H1 (cell line): ENCODE measurements around the gene DPY19L2. TPM values are rescaled to one million over a fixed set of nuclear protein-coding genes. Genes with fewer than 3 reads are reported as not detected.
"Not testable (repeated sequence)": the region's sequence is repeated elsewhere in the genome, so short reads cannot be mapped to it uniquely, and the experiment has no call there.

Experiments used
- CTCF ChIA-PET: fragments of 300-600 bp; sonication (Branson Sonifier 250); formaldehyde crosslinking; loops from one replicate; lab custom pipeline; 2021; ENCODE audit not compliant: partially characterized antibody; lab: Charles Lee
- POLR2A ChIA-PET: fragments of 300-600 bp; sonication (Branson Sonifier 250); formaldehyde crosslinking; loops from one replicate; lab custom pipeline; 2021; ENCODE audit warnings: inconsistent platforms; ENCODE audit not compliant: partially characterized antibody; lab: Charles Lee
- DNase-seq, 2 experiments: peaks; one replicate each; pipeline versions ENCODE4 v3.0.0 to v3.0.0-alpha.2; 2010 to 2022; ENCODE audit warnings: low spot score in 2 of 2, low read depth in 1 of 2, mixed read lengths in 1 of 2
- FAIRE-seq: peaks from 2 replicates; lab custom pipeline; 2011; peaks lifted over from hg19 to GRCh38; lab: Jason Lieb, UNC
- H2AFZ ChIP-seq: 2 replicates; pipeline ENCODE4 v1.8.1; 2012; ENCODE audit warnings: low read length, inconsistent platforms
- H2AK5ac ChIP-seq: 2 replicates; pipeline ENCODE4 v1.6.1; 2013; ENCODE audit warnings: low read depth, low read length
- H2BK120ac ChIP-seq: replicated peaks from 2 replicates; pipeline ENCODE3; 2013; ENCODE audit warnings: low read depth, low read length, inconsistent platforms
- H2BK12ac ChIP-seq: 2 replicates; pipeline ENCODE4 v1.6.1; 2013; ENCODE audit warnings: low read depth, low read length
- H2BK15ac ChIP-seq: 2 replicates; pipeline ENCODE4 v1.6.1; 2013; ENCODE audit warnings: low read length
- H2BK20ac ChIP-seq: 2 replicates; pipeline ENCODE4 v1.6.1; 2013; ENCODE audit warnings: low read length
- H2BK5ac ChIP-seq: 2 replicates; pipeline ENCODE4 v1.6.1; 2013; ENCODE audit warnings: low read depth, low read length
- H3K14ac ChIP-seq: 2 replicates; pipeline ENCODE4 v1.6.1; 2013; ENCODE audit warnings: inconsistent platforms; ENCODE audit not compliant: insufficient read length
- H3K18ac ChIP-seq: 2 replicates; pipeline ENCODE4 v1.6.1; 2013; ENCODE audit warnings: low read length; ENCODE audit errors: extremely low read depth
- H3K23ac ChIP-seq: 2 replicates; pipeline ENCODE4 v1.6.1; 2013; ENCODE audit warnings: inconsistent platforms; ENCODE audit not compliant: insufficient read length
- H3K23me2 ChIP-seq: 2 replicates; pipeline ENCODE4 v1.6.1; 2013; ENCODE audit warnings: low read depth, low read length
- H3K27ac ChIP-seq: 2 replicates; pipeline ENCODE4 v1.6.1; 2011; ENCODE audit warnings: low read depth, low read length, inconsistent platforms
- H3K27me3 ChIP-seq, 4 experiments: replicated peaks in 1 of 4; 1 replicate in 1 of 4; 2 replicates in 3 of 4; pipeline versions ENCODE4 v1.6.1 to v1.8.1; 2011 to 2013; ENCODE audit warnings: low read length in 3 of 4, mild to moderate bottlenecking in 3 of 4, inconsistent platforms in 2 of 4, mixed read lengths in 2 of 4, moderate library complexity in 1 of 4; ENCODE audit not compliant: control insufficient read depth in 3 of 4, insufficient read depth in 3 of 4; ENCODE audit errors: extremely low read depth in 1 of 4
- H3K36me3 ChIP-seq, 4 experiments: 2 replicates each; pipeline versions ENCODE4 v1.6.1 to v1.8.1; 2011 to 2013; ENCODE audit warnings: mild to moderate bottlenecking in 4 of 4, low read length in 3 of 4, moderate library complexity in 2 of 4, control low read depth in 1 of 4, inconsistent platforms in 1 of 4; ENCODE audit not compliant: insufficient read depth in 4 of 4, control insufficient read depth in 2 of 4
- H3K4ac ChIP-seq: replicated peaks from 2 replicates; pipeline ENCODE3; 2013; ENCODE audit warnings: low read length, low read depth, mixed read lengths, inconsistent platforms; ENCODE audit not compliant: insufficient read length
- H3K4me1 ChIP-seq, 4 experiments: replicated peaks in 1 of 4; 1 replicate in 1 of 4; 2 replicates in 3 of 4; pipeline versions ENCODE4 v1.6.1 to v1.8.1; 2011 to 2013; ENCODE audit warnings: low read length in 3 of 4, inconsistent platforms in 2 of 4, mixed read lengths in 1 of 4; ENCODE audit not compliant: insufficient read depth in 4 of 4, control insufficient read depth in 3 of 4
- H3K4me2 ChIP-seq, 2 experiments: 2 replicates each; pipeline versions ENCODE4 v1.6.1 to v1.8.1; 2011 to 2013; ENCODE audit warnings: low read depth in 2 of 2, low read length in 2 of 2, control low read depth in 1 of 2, inconsistent platforms in 1 of 2, mild to moderate bottlenecking in 1 of 2; ENCODE audit not compliant: insufficient read depth in 1 of 2
- H3K4me3 ChIP-seq, 4 experiments: fragments of 200-600, 300-600 bp in 1 of 4; sonication (generic), shearing (Covaris generic), sonication (Bioruptor Twin) in 1 of 4; 2 replicates each; pipeline versions ENCODE4 v1.5.1 to v1.8.1; 2011 to 2016; ENCODE audit warnings: low read length in 4 of 4, low read depth in 3 of 4, control low read depth in 2 of 4, inconsistent platforms in 2 of 4, mild to moderate bottlenecking in 2 of 4, mixed read lengths in 1 of 4, moderate library complexity in 1 of 4; ENCODE audit not compliant: insufficient read depth in 2 of 4; ENCODE audit errors: extremely low read depth in 1 of 4
- H3K56ac ChIP-seq: replicated peaks from 2 replicates; pipeline ENCODE3; 2013; ENCODE audit warnings: low read depth, mild to moderate bottlenecking, mixed read lengths, low read length, inconsistent platforms; ENCODE audit not compliant: insufficient read length
- H3K79me1 ChIP-seq: 2 replicates; pipeline ENCODE4 v1.6.1; 2013; ENCODE audit warnings: low read depth, low read length, control low read depth
- H3K79me2 ChIP-seq, 2 experiments: 2 replicates each; pipeline versions ENCODE4 v1.6.1 to v1.8.1; 2012 to 2013; ENCODE audit warnings: low read length in 2 of 2, mild to moderate bottlenecking in 2 of 2, inconsistent platforms in 1 of 2; ENCODE audit not compliant: insufficient read depth in 2 of 2, control insufficient read depth in 1 of 2
- H3K9ac ChIP-seq, 4 experiments: replicated peaks in 1 of 4; 1 replicate in 1 of 4; 2 replicates in 3 of 4; pipeline versions ENCODE4 v1.6.1 to v1.8.1; 2011 to 2013; ENCODE audit warnings: low read depth in 3 of 4, low read length in 3 of 4, control low read depth in 2 of 4, mild to moderate bottlenecking in 2 of 4, moderate library complexity in 2 of 4, inconsistent platforms in 1 of 4; ENCODE audit errors: extremely low read depth in 1 of 4
- H3K9me3 ChIP-seq, 2 experiments: 2 replicates each; pipeline versions ENCODE4 v1.6.1 to v1.8.1; 2012 to 2013; ENCODE audit warnings: mild to moderate bottlenecking in 2 of 2, moderate library complexity in 2 of 2, control low read depth in 1 of 2, inconsistent platforms in 1 of 2, low read depth in 1 of 2, low read length in 1 of 2, mixed read lengths in 1 of 2; ENCODE audit not compliant: insufficient read depth in 2 of 2
- H4K20me1 ChIP-seq, 2 experiments: replicated peaks in 1 of 2; 2 replicates each; pipeline versions ENCODE3 to v1.8.1; 2011 to 2013; ENCODE audit warnings: inconsistent platforms in 2 of 2, low read length in 2 of 2, mild to moderate bottlenecking in 1 of 2; ENCODE audit not compliant: insufficient read depth in 2 of 2, control insufficient read depth in 1 of 2
- H4K5ac ChIP-seq: 2 replicates; pipeline ENCODE4 v1.6.1; 2013; ENCODE audit warnings: low read length, low read depth, mixed read lengths, inconsistent platforms; ENCODE audit not compliant: insufficient read length
- H4K8ac ChIP-seq: 2 replicates; pipeline ENCODE4 v1.8.0; 2013; ENCODE audit warnings: mild to moderate bottlenecking, moderate library complexity, low read length, inconsistent platforms; ENCODE audit not compliant: insufficient read depth; ENCODE audit errors: extremely low read depth
- H4K91ac ChIP-seq: replicated peaks from 2 replicates; pipeline ENCODE3; 2013; ENCODE audit warnings: low read length, mixed read lengths, inconsistent platforms; ENCODE audit not compliant: insufficient read length
- WGBS, 2 experiments: shearing (Covaris generic) in 1 of 2; methylation state at CpG; one replicate each; pipeline versions ENCODE4 v1.1.6 to v1.1.7; 2013 to 2015; ENCODE audit warnings: low lambda C conversion rate in 2 of 2, mixed read lengths in 2 of 2, inconsistent platforms in 1 of 2, low coverage in 1 of 2, missing lambda C conversion rate in 1 of 2; ENCODE audit not compliant: insufficient replicate concordance in 2 of 2, insufficient coverage in 1 of 2, insufficient read length in 1 of 2; ENCODE audit errors: extremely low coverage in 1 of 2, missing lambda C conversion rate in 1 of 2; 5-methylcytosine and 5-hydroxymethylcytosine counted together
- polyA plus RNA-seq, 7 experiments: library from polyadenylated mRNA; depleted of rRNA in 3 of 7; stranded (reverse) in 5 of 7; unstranded in 2 of 7; fragments of >200 nt in 5 of 7; fragments of 200-250 nt in 2 of 7; gene quantifications; 1 replicate in 5 of 7; 2 replicates in 1 of 7; 4 replicates in 1 of 7; pipeline versions ENCODE4 v1.2.1 to v1.2.3, GENCODE V29; 2011 to 2013; ENCODE audit warnings: missing spikeins in 2 of 7, mixed read lengths in 2 of 7
- total RNA-seq: library from RNA; stranded (reverse); fragmentation: NEBNext Ultra II Directional; extraction: Animal tissue kit (Norgen Biotek cat#: 25700); gene quantifications from 2 replicates; pipeline ENCODE4 v1.2.1, GENCODE V29; 2021

The DPY19L2 gene
- total and polyA plus RNA-seq, 2 of the 8 experiments (the other 6 are each of a cell fraction or from before 2014, with no cell fraction given), result 2.2 to 3.3 TPM

DNA sequence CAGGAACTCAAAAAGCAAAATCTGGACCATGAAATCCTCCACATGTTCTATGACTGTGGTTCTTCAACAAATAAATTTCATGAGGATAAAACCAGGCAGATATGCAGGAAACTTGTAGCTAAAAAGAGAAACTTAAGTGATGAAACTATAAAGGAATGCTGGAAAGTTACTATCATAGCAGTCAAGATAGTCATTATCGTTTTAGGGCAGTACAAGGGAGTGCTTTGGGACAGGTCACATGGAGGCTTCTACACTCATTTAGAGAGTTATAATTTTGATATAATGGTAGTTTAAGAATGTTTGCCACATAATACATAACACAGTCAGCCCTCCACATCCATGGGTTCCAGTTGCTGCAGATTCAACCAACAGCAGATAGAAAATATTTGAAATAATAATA is 52.7 kb downstream of the DPY19L2 start:
- H4K20me1 ChIP-seq, H3K4me2 ChIP-seq, H3K36me3 ChIP-seq, H3K23me2 ChIP-seq, H3K18ac ChIP-seq, POLR2A ChIA-PET, H2BK20ac ChIP-seq, H2BK120ac ChIP-seq, H4K5ac ChIP-seq, H3K79me1 ChIP-seq, H3K14ac ChIP-seq, H3K9ac ChIP-seq, DNase-seq, H3K23ac ChIP-seq, H3K4me1 ChIP-seq, H4K91ac ChIP-seq, H3K79me2 ChIP-seq, H2AFZ ChIP-seq, CTCF ChIA-PET, H3K27me3 ChIP-seq, H3K4ac ChIP-seq, H2BK15ac ChIP-seq, H3K9me3 ChIP-seq, H2BK12ac ChIP-seq, H2BK5ac ChIP-seq, FAIRE-seq, H3K56ac ChIP-seq, H4K8ac ChIP-seq, H2AK5ac ChIP-seq, H3K4me3 ChIP-seq, H3K27ac ChIP-seq: not testable (repeated sequence)
- 100% methylated on average over 1 of the region's 1 CpG; no CpG with 5 or more reads in 1 of the 2 experiments for WGBS, 2 experiments

DNA sequence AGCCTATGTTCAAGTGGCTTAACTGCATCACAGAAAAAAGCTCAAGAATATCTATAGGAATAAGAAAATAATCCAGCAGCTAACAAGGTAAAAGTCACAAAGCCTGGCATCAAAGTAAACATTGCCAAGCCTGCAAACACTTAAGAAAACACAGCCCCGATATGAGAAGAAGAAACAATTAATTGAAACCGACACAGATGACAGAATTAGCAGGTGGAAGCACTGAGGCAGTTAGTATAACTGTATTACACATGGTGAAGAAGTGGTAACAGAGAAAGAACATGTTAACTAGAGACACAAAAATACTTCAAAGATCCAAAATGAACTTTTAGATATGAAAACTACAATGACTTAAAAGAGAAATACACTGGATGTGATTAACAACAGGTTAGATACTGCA is 57.0 kb downstream of the DPY19L2 start:
- H2BK15ac ChIP-seq, H3K23ac ChIP-seq, H4K8ac ChIP-seq, H3K27ac ChIP-seq, POLR2A ChIA-PET, H3K79me2 ChIP-seq, H2BK20ac ChIP-seq, H3K14ac ChIP-seq, H3K4me1 ChIP-seq, H3K23me2 ChIP-seq, CTCF ChIA-PET, H3K56ac ChIP-seq, H3K4me3 ChIP-seq, H3K4ac ChIP-seq, H2BK5ac ChIP-seq, H2AFZ ChIP-seq, H3K79me1 ChIP-seq, H3K18ac ChIP-seq, H4K20me1 ChIP-seq, H3K27me3 ChIP-seq, H2BK12ac ChIP-seq, DNase-seq, H4K91ac ChIP-seq, H3K36me3 ChIP-seq, FAIRE-seq, H3K9ac ChIP-seq, H3K9me3 ChIP-seq, H2BK120ac ChIP-seq, H3K4me2 ChIP-seq, H2AK5ac ChIP-seq, H4K5ac ChIP-seq: not testable (repeated sequence)
- 78% methylated on average over 2 of the region's 2 CpGs; no CpG with 5 or more reads in 1 of the 2 experiments for WGBS, 2 experiments
